HG02610 (cell line): Measurements from ENCODE around the gene PIK3R1.

Experiments used
- ATAC-seq: cut with Tn5 transposase; IDR thresholded peaks from one replicate; pipeline ENCODE4 v1.9.1; 2021; ENCODE audit warnings: mild to moderate bottlenecking, moderate library complexity; ENCODE audit not compliant: unreplicated experiment

Gene PIK3R1

DNA sequence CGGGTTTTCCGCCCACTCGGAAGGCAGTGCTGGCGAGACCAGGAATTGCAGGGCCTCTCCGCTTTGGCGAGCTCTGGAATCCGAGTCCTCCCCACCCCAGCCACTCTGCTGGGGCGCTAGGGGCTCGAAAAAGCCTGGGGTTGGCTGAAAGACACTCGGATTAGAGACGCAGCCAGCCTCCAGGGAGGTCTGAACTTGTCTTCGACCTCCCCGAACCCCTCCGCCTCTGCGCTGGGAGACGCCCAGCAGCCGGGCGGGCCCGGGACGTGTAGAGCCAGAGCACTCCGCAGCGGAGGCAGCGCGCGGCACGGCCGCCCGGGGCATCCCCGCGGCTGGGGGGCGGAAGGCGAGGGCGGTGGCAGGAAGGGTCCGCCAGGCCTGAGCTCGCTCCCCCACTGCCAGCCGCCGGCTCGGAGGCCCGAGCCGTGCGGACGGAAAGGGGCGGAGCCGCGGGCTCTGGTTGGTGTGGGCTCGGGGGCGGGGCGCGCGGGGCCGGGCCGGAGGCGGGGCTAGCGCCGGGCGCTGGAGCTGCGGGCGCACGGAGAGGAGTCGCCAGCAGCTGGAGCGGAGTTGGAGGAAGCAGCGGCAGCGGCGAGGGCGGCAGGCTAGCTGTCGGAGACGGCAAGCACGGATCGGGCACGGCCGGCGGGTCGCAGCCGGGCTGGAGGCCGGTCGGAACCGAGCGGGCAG is at the start of gene PIK3R1:
Gene PIK3R1, plus strand, starts transcription at position 549 of the 690 bp plus-strand sequence. CDS start 10,920 bp downstream, outside the sequence.
- peak; percentile 88 for ATAC-seq

DNA sequence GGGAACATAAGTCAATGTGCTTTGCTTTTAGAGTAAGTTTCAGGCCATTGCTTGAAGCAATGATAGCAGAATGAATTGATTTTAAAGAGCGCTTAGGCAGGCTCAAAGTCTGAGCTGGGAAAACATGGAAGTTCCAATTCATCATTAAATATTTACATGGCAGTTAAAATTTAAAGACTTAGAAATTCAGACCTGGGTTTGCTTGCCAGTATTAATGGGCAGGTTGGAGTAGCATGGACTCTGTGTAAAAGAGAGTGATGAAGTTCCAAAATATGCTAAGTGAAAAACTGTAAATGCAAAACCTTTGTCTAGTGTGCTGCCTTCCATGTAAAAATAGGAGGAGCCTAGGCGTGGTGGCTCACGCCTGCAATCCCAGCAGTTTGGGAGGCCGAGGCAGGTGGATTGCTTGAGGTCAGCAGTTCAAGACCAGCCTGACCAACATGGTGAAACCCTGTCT is 48.3 kb upstream of the PIK3R1 start:
- ATAC-seq: no peak

DNA sequence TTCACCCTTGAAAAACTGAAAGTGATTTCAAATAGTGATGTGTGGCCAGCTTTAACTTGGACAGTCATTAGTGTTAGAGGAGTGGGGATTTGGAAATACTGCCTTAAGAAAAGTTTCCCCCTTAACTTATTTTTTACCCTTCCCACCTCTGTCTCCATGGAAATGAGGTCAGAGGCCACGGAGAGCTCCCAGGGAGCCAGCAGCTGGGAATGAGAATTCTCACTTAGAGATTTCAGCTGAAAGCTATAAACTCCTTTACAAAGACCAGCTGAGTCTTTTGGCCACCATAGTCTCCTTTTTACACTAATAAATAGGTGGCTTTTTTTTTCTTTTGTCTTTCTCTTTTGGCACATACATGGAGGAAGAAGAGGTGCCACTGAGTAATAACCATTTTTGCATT is 45.7 kb upstream of the PIK3R1 start:
- ATAC-seq: no peak

DNA sequence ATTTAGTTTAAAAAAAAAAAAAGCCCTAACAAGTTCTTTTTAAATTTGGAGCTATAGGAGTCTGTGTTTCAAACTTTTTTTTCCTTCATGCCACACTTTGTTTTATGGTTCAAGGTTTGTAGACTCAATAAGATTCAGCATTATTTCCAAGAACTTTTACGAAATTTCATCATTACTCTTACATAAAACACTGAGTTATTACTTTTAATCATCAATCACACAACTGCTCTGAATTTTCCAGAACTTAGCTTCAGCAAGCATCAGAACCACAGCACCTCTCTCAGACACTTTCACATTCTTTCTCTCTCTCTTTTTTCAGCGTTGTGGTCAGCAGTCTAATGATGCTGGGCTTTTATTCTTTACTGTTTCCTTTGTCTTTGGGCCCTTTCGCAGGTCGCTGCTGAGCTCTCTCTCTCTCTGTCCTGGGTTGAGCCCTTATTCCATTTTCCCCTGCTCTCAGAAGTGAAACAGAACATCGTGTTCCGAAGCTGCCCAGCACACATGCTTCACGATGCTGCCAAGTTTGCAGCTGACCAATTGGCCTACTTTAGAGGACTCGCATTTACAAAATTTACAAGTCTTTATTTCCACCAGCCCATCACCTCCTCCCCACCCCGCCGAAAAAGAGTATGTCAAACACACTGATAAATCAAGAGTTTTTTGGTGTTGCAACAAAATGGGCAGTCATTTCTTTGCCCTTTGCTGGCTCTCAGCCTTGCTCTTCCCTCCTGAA is 44.6 kb upstream of the PIK3R1 start:
- ATAC-seq: no peak

DNA sequence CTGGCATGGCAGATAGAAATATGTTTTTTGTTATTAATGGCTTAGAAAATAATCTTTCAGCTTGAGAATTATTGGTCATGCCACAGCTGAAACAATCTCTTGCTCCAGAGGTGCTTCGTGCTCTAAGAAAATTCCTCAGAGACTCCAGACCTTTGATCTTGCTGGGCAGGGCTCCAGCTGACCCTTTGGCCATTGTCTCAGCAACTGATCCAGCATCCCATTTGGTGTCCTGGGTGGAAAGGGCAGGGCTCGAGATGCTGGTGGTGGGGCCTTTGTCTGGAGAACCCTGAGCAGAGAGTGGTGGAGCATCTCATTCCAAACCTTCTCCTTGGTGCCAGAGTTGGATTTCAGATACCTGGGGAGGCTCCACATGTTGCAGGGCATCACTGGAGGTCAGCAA is 43.2 kb upstream of the PIK3R1 start:
- no peak for ATAC-seq

DNA sequence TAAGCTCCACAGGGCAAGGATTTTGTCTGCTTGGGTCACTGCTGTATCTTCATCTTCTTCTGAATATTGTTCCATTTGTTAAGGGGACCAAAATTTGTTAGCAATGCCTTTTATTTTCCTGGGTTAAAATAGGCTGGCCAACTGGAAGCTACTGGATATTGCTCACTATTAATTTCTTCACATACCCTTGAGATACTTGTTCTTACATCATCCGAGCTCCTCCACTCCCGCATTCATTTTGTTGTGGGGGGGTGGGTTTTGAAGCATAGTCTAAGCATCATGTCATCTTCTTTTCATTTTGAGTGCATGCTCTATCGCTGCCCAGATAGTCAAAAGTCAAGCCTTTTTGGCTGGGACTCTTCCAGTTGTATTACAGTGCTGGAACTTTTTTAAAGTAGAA is 42.5 kb upstream of the PIK3R1 start:
- ATAC-seq: no peak

DNA sequence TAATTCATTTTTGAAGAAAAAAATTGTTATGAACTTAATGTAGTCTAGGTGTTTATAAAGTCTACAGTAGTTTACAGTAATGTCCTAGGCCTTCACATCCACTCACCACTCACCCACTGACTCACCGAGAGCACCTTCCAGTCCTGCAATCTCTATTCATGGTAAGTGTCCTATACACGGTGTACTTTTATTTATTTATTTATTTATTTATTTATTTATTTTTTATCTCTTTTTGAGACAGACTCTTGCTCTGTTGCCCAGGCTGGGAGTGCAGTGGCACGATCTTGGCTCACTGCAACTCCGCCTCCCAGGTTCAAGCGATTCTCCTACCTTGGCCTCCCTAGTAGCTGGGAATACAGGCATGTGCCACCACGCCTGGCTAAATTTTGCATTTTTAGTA is 39.3 kb upstream of the PIK3R1 start:
- ATAC-seq: no peak

DNA sequence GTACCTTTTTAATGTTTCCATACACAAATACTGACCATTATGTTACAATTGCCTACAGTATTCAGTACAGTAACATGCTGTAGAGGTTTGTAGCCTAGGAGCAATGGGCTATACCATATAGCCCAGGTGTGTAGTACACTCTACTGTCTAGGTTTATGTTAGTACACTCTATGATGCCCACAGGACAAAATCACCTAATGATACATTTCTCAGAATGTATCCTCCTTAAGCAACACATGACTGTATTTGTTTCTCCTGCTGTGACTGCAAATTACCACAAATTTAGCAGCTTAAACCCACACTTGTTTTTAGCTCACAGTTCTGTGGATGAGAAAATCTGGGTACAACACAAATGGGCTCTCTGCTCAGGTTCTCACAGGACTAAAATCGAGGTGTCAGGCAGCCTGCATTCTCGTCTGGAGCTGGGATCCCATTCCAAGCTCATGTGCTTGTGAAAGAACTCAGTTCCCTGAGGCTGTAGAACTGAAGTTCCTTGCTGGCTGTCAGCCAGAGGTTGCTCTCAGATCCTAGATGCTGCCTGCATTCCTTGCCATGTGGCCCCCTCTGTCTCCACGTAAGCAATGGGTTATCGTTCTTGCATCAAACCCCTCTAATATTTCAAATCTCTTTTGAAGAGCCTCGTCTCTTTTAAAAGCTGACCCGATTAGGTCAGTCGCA is 38.6 kb upstream of the PIK3R1 start:
- ATAC-seq: no peak

DNA sequence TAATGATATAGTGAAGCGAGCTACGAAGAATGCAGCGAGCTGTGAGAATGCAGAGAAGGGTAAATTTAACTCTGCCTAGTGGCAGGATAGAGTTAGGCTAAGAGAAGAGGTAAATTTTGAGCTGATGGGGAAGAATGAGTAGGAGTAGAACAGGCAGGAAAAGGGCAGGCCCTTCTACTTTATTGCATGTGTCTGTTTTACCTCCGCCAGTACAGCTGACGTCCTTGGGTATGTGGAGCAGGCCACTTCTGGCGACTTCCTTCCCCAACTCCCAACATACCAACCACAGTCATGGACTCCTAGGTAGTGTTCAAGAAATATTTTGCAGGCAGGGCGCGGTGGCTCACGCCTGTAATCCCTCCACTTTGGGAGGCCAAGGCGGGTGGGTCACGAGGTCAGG is 37.9 kb upstream of the PIK3R1 start:
- ATAC-seq: no peak

DNA sequence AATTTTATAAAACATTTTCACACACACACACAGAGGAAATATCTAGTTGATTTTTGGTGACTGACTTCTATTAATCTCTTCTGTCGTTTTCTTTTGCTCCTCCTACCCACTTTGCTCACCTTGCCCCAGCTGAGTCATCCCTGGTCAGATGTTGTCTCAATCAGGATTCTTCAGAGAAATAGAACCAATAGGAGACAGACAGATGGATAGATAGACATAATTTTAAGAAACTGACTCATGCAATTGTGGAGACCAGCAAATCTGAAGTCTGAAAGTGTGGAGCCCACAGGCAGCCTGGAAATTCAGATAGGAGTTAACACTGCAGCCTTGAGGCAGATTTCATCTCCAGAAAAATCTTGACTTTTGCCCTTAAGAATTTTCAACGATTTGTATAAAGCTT is 37.0 kb upstream of the PIK3R1 start:
- ATAC-seq: no peak

DNA sequence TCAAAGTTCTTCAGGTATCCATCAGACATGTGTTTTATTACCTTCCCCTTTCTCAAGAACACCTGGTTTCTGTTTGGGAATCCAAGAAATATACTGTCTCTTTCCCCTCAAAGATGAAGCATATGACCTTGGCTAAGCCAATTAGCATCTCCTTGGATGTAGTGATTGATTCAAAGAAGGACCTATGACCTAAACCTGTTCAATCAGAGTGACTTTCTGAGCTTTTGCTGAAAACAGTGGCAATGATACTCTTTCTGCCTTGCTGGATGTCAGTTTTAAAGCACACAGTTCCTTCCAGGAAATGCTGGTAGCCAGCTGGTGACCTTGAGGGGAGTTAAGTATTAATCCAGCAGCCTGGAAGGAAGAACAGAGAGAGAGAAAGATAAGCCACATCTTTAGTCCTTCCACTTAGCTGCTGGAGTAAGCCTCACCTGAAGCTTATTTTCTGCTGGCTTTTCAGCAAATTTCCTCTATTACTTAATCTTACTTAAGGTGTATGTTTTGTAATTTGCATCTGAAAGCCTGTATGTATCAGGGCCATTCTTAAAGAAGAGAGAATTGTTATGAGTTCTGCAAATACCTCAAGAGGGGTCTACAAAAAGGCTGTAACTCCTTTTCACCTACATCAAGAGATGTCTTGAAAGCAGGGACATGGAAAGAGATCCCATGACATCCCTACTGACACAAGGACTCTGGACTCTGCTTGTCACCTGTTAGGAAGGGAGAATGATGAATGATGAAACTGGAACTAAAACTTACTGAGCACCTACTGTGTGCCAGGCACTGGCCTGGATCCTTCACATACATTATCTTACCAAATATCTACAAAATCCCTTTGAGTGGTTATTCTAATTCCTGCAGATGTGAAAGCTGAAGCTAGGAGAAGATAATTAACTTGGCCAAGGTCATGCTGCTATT is 35.2 kb upstream of the PIK3R1 start:
- no peak for ATAC-seq

DNA sequence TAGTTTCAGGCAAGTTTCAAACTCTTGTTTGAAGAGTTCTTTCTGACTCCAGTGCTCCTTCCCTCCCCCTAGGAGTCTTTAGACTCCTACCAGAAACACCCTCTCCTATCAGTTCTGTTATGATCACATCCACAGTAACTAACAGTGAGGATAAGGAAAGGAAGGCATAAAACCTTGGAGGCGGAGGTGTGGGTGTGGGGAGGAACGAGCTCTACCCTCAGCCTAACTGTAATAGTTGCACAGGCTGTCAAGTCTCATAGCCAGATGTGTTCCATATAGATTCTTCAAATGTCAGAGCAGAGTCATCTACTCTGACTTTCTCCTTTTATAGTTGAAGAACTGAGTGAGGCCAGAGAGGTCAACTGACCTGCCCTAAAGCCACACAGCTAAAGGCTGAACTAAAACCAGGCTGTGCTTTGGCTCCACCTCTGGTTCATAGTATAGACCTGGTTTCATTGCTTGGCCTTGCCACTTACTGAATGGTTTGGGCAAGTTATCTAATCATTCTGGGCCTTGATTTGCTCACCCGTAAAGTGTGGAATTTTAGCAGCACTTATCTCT is 34.4 kb upstream of the PIK3R1 start:
- ATAC-seq: no peak

DNA sequence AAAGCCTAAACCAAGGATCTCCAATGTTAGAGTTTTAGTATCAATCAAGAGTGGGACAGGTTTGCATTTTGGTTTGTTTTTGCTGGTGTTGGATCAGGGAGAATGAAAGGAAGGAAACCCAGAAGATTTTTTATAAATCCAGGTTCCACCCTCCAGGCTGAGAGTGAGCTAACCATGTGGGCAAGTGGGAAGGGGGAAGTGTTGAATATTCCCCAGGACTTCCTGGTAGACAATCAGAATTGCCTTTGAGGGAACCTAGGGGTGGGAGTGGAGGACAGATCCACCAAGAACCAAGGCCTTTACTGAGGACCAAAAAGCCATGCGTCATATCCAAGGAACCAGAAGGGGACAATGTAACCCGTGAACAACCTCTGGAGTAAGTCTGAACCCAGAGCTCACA is 33.5 kb upstream of the PIK3R1 start:
- ATAC-seq: no peak

DNA sequence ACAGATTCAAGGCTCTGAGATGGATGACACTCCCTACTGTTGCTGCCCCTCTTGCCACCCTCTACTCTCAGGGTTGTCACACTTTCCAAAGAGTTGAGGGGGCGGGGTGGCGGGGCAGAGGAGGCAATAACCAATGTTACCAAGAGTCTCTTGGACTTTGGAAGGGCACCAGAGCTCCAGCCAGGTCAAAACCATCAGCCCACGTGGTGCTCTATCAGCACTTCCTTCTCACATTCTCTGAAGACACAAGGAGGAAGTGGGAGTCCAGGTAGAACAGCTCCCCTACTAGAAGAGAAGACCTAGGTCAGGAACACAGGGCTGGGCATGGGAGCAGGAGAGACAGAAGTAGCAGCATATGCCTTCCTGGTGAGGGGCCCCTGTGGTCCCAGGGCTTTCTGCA is 33.0 kb upstream of the PIK3R1 start:
- ATAC-seq: no peak

DNA sequence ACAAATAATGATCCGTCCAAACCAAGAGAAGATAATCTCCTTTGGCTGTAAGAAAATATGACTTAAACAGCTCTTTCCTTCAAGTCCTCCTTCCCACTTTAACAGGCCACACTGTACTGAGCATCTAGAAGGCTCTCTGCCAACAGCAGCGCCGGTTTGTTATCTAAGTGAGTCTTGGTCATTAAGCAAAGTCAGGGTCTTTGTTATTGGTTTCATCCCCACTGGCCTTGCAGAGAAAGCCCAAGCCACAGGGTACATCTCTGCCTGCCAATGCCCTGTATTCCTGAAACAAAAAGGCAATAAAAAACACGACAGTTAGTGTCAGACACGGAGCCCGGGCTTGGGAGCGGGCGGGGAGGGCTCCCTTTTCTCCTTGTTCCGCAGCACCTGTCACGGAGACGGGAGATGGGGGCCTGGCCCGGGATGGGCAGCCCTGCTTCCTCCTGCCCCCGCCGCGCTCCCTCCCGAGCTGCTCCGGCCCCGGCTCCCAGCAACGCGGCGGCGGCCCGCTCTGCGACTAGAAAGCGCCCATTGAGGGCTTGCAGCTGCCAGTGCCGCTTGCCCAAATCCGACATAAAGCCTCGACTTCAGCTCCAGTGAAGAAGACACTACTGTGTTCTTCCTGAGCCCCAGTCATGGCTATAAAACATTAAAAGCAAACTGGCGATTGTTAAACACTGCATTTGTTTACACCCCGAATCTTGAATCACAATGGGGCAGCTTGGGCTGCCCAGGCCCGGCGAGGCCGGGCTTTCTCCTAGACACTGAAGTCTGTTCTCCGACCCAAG is 28.1 kb upstream of the PIK3R1 start:
- ATAC-seq: no peak

DNA sequence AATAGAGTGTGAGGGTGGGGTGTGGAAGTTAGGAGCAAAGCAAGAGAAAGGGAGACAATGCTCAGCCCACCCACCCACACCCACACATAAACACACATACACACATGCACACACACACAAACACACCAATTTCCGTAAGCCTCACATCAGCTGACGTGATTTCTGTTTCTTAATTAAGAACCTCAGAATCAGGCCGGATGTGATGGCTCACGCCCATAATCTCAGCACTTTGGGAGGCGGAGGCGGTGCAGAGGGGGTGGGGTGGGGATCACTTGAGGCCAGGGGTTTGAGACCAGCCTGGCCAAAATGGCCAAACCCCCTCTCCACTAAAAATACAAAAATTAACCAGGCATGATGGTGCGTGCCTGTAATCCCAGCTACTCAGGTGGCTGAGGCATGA is 26.4 kb upstream of the PIK3R1 start:
- no peak for ATAC-seq

DNA sequence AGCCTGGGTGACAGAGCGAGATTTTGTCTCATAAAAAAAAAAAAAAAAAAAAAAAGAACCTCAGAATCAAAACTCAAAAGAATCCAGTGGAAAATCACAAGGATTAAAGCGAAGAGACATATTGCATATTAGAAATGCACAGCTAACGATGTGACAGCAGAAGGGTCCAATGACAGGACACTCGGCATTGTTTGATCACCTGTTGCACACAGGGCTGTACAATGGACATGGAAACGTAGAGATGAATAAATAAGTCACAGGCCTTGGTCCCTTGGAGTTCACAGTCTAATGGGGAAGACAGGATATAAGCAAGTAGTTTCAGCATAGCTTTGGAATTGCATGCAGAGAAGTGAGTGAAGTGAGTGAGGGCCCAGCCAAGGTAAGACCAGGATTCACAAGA is 25.9 kb upstream of the PIK3R1 start:
- ATAC-seq: no peak

DNA sequence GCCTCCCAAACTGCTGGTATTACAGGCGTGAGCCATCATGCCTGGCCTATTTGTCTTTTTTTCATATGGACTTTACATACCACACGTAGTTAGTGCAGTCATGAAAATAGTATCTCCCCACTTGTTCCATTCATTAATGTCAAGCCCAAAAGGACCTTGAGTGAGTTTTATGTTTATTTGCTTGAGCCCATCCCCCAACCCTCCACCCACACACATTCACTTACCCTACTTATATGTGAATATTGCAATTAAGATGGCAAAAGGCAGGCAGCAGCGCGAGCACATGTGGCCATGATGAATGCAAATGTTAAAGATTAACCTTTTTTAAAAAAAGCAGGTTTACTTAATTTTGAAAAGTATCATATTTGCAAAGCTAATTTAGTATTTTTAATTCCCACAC is 24.9 kb upstream of the PIK3R1 start:
- no peak for ATAC-seq

DNA sequence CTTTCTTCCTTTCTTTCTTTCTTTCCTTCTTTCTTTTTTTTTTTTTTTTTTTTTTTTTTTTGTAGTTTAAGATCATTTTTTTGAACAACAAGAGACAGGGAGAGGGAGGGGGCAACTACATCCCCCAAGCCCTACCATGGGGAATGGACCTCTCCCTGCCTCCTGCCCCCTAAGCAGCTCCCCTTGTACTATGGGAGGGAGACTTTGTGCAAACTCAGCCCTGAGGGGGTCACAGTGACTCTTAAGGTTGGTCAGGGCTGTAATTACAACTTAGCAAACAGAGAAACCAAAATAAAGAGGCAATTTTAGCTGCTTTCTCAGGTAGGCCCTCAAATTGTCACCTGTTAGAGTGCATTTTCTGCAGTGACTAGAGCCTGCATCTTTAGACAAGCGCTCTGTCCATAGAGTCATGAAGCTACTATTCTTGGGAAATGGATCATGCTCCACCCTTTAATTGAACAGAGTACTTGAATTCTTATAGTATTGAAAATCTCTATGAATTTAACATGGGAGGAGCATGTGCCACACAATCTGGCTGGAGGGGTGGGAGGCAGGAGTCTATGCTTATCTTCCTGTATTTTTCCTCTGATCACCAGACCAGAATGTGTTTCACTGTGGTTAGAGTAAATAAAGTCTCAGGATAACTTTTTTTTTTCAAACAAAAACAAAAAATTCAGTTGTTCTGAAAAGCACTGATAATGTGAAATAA is 24.3 kb upstream of the PIK3R1 start:
- ATAC-seq: no peak
